Measurements from ENCODE around the gene TYK2. TPM values are rescaled to one million over a fixed set of nuclear protein-coding genes. Genes with fewer than 3 reads are reported as not detected.

TYK2 gene
- total and polyA plus RNA-seq, 2 of the 13 experiments (the other 11 are each of a cell fraction or from before 2014, with no cell fraction given), result 38.8 to 60.1 TPM

- peak; percentile 76; the same call in 1 of the 2 replicates for TF ChIP-seq DZIP1 (CRISPR knock-in tag; IDR thresholded peaks at IDR 0.05)
- TF ChIP-seq MATR3 (CRISPR knock-in tag; IDR thresholded peaks at IDR 0.05), result no peak
- no peak for TF ChIP-seq MED8 (CRISPR knock-in tag; IDR thresholded peaks at IDR 0.05; ENCODE audit: insufficient replicate concordance)
- TF ChIP-seq MAX (IDR thresholded peaks at IDR 0.05), result peak; percentile 95
- no peak for TF ChIP-seq PTBP1 (IDR thresholded peaks at IDR 0.05; ENCODE audit: low read depth, low read length, poor library complexity, severe bottlenecking)
- peak; percentile 24; the same call in 1 of the 2 replicates for TF ChIP-seq MNT (IDR thresholded peaks at IDR 0.05)
- TF ChIP-seq KDM3A (CRISPR knock-in tag; IDR thresholded peaks at IDR 0.05; ENCODE audit: low read depth), result no peak
- no peak for TF ChIP-seq GTF3A (CRISPR knock-in tag; conservative IDR thresholded peaks at IDR 0.05)
- TF ChIP-seq ZNF616 (CRISPR knock-in tag; IDR thresholded peaks at IDR 0.05; ENCODE audit: low read depth), result 0 out of 2 replicates have a peak, but pooled peaks have one; percentile 20
- no peak for TF ChIP-seq ZNF644 (CRISPR knock-in tag; IDR thresholded peaks at IDR 0.05; ENCODE audit: low read depth)
- TF ChIP-seq AFF4 (CRISPR knock-in tag; IDR thresholded peaks at IDR 0.05), result no peak
- no peak for TF ChIP-seq ELK4 (CRISPR knock-in tag; IDR thresholded peaks at IDR 0.05; ENCODE audit: borderline replicate concordance)
- TF ChIP-seq SMARCE1 (IDR thresholded peaks at IDR 0.05; ENCODE audit: borderline replicate concordance), result no peak
- 0 out of 2 replicates have a peak, but pooled peaks have one; percentile 25 for TF ChIP-seq ZNF451 (CRISPR knock-in tag; IDR thresholded peaks at IDR 0.05)
- TF ChIP-seq ATF7 (IDR thresholded peaks at IDR 0.05), result no peak
- no peak for TF ChIP-seq ATF7 (CRISPR knock-in tag; IDR thresholded peaks at IDR 0.05)
- 0 out of 2 replicates have a peak, but pooled peaks have one; percentile 76 for TF ChIP-seq ZBTB3 (CRISPR knock-in tag; IDR thresholded peaks at IDR 0.05; ENCODE audit: borderline replicate concordance, low read depth)
- no peak for TF ChIP-seq ZFP41 (CRISPR knock-in tag; IDR thresholded peaks at IDR 0.05; ENCODE audit: borderline replicate concordance)
Observed at GRCh38 chr19:10380313-10381102, at the start of gene TYK2 (continued).
